Activated naive CD4-positive, alpha-beta T cell treated with anti-CD3 and anti-CD28 coated beads, Interleukin-2, amount 50 U/mL, for 24 hours (primary cell): ENCODE measurements around the gene ANO10.
"Not testable (repeated sequence)": the region's sequence is repeated elsewhere in the genome, so short reads cannot be mapped to it uniquely, and the experiment has no call there.

Experiments
- H3K27ac Mint-ChIP-seq: one replicate; pipeline ENCODE4 v1.8.0; 2021; ENCODE audit warnings: mild to moderate bottlenecking, mixed read lengths
- H3K27me3 Mint-ChIP-seq: one replicate; pipeline ENCODE4 v1.8.0; 2021; ENCODE audit warnings: mixed read lengths
- H3K36me3 Mint-ChIP-seq: one replicate; pipeline ENCODE4 v1.8.0; 2021; ENCODE audit warnings: mixed read lengths
- H3K4me1 Mint-ChIP-seq: one replicate; pipeline ENCODE4 v1.8.0; 2021; ENCODE audit warnings: mixed read lengths
- H3K4me3 Mint-ChIP-seq: one replicate; pipeline ENCODE4 v1.8.0; 2021; ENCODE audit warnings: mild to moderate bottlenecking, mixed read lengths
- H3K9me3 Mint-ChIP-seq: one replicate; pipeline ENCODE4 v1.8.0; 2021; ENCODE audit warnings: mixed read lengths

The ANO10 gene

DNA sequence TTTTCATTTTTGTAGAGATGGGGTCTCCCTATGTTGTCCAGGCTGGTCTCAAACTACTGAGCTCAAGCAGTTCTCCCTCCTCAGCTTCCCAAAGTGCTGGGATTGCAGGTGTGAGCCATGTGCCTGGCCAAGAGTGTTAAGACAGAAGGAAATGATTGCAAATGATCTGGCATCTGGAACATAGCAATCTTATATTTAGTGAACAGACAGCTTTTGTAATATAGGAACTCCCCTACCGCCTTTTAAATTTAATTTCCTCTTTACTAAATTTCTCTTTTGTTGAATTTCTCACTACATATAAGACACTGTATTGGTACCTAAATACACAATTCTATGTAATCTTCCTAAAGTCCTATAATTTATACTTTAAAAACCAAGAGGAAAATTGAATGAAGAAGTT lies 13.1 kb downstream of the ANO10 start:
- Mint-ChIP-seq H3K4me3 (no peak overlapping the region), H3K9me3 (no peaks in the 10 kb centered on the region), H3K36me3 (peaks cover 4% of the 10 kb centered on the region), H3K27me3 (no peaks in the 10 kb centered on the region), H3K27ac (no peak overlapping the region), H3K4me1 (no peaks in the 10 kb centered on the region)

- no peaks in the 10 kb centered on the region for H3K27me3 Mint-ChIP-seq
- H3K4me1 Mint-ChIP-seq = no peaks in the 10 kb centered on the region
- no peak overlapping the region for H3K27ac Mint-ChIP-seq
- H3K36me3 Mint-ChIP-seq = peaks cover 6% of the 10 kb centered on the region
- H3K4me3 Mint-ChIP-seq = no peak overlapping the region
- H3K9me3 Mint-ChIP-seq = no peaks in the 10 kb centered on the region
These were observed 15.5 kb downstream of the ANO10 start for GRCh38 chr3:43606284-43606683.

DNA sequence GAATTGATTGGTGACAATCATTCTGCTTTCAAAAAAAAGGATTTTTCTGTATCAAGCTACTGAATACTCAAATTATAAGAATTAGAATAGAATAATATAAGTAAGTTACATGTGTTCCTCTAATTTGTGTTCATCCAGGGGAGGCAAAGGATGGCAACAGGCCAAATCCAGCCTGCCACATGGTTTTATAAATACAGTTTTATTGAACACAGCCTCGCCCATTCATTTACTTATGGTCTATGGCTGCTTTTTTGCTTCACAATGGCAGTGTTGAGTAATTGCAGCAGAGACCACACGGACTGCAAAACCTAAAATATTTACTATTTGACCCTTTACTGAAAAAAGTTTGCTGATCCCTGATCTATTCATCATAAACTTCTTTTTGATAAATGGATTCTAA lies 21.9 kb downstream of the ANO10 start:
- not testable (repeated sequence) for H3K27ac Mint-ChIP-seq, H3K4me1 Mint-ChIP-seq, H3K27me3 Mint-ChIP-seq, H3K9me3 Mint-ChIP-seq, H3K4me3 Mint-ChIP-seq
- peaks cover 11% of the 10 kb centered on the region for H3K36me3 Mint-ChIP-seq

DNA sequence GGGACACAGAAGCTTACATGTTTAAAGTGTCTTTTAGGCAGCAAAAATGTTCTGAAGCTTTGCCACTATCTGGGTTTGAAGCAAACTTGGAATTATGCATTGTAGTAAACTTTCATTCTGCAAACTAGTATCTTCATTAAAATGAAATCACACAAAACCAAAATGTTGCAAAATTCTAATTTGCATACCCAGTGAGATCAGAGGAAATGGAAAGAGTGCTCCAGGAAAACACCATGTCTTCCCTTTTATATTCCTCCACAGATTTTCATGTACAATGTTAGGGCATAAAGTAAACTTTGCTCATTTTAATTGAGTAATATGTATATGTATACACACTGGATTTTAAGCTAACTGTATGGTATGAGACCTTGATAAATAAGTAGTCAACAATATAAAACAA lies 23.9 kb downstream of the ANO10 start:
- Mint-ChIP-seq H3K4me1 (no peaks in the 10 kb centered on the region), H3K27me3 (no peaks in the 10 kb centered on the region), H3K4me3 (no peak overlapping the region), H3K36me3 (peaks cover 21% of the 10 kb centered on the region), H3K9me3 (no peaks in the 10 kb centered on the region), H3K27ac (no peak overlapping the region)

GRCh38 chr3:43596178-43596577 lies 25.6 kb downstream of the ANO10 start:
- not testable (repeated sequence) for H3K27ac Mint-ChIP-seq, H3K4me3 Mint-ChIP-seq, H3K27me3 Mint-ChIP-seq, H3K9me3 Mint-ChIP-seq, H3K4me1 Mint-ChIP-seq
- peaks cover 30% of the 10 kb centered on the region for H3K36me3 Mint-ChIP-seq

DNA sequence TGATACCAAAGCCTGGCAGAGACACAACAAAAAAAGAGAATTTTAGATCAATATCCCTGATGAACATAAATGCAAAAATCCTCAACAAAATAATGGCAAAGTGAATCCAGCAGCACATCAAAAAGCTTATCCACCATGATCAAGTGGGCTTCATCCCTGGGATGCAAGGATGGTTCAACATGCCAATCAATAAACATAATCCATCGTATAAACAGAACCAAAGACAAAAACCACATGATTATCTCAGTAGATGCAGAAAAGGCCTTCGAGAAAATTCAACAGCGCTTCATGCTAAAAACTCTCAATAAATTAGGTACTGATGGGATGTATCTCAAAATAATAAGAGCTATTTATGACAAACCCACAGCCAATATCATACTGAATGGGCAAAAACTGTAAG lies 26.5 kb downstream of the ANO10 start:
- H3K36me3 Mint-ChIP-seq = peaks cover 36% of the 10 kb centered on the region
- H3K4me1 Mint-ChIP-seq, H3K27ac Mint-ChIP-seq, H3K9me3 Mint-ChIP-seq, H3K27me3 Mint-ChIP-seq, H3K4me3 Mint-ChIP-seq: not testable (repeated sequence)

DNA sequence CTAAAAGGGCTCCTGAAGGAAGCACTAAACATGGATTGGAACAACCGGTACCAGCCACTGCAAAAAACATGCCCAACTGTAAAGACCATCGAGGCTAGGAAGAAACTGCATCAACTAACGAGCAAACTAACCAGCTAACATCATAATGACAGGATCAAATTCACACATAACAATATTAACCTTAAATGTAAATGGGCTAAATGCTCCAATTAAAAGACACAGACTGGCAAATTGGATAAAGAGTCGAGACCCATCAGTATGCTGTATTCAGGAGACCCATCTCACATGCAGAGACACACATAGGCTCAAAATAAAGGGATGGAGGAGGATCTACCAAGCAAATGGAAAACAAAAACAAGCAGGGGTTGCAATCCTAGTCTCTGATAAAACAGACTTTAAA lies 28.2 kb downstream of the ANO10 start:
- H3K4me1 Mint-ChIP-seq, H3K4me3 Mint-ChIP-seq, H3K27ac Mint-ChIP-seq, H3K9me3 Mint-ChIP-seq, H3K27me3 Mint-ChIP-seq: not testable (repeated sequence)
- H3K36me3 Mint-ChIP-seq = peaks cover 38% of the 10 kb centered on the region

DNA sequence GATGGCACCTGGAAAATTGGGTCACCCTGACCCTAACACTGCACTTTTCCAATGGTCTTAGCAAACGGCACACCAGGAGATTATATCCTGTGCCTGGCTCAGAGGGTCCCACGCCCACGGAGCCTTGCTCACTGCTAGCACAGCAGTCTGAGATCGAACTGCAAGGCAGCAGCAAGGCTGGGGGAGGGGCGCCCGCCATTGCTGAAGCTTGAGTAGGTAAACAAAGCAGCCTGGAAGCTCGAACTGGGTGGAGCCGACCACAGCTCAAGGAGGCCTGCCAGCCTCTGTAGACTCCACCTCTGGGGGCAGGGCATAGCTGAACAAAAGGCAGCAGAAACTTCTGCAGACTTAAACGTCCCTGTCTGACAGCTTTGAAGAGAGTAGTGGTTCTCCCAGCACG lies 29.9 kb downstream of the ANO10 start:
- H3K36me3 Mint-ChIP-seq = peaks cover 38% of the 10 kb centered on the region
- not testable (repeated sequence) for H3K27me3 Mint-ChIP-seq, H3K27ac Mint-ChIP-seq, H3K4me3 Mint-ChIP-seq, H3K9me3 Mint-ChIP-seq, H3K4me1 Mint-ChIP-seq

GRCh38 chr3:43587303-43587702 lies 34.5 kb downstream of the ANO10 start:
- Mint-ChIP-seq H3K4me3 (no peak overlapping the region), H3K27ac (no peak overlapping the region), H3K9me3 (no peaks in the 10 kb centered on the region), H3K4me1 (peaks cover 14% of the 10 kb centered on the region), H3K36me3 (peaks cover 13% of the 10 kb centered on the region), H3K27me3 (no peaks in the 10 kb centered on the region)

GRCh38 chr3:43584043-43584826 lies 37.6 kb downstream of the ANO10 start:
- no peak overlapping the region for H3K27ac Mint-ChIP-seq
- H3K27me3 Mint-ChIP-seq = no peaks in the 10 kb centered on the region

GRCh38 chr3:43583481-43583880 lies 38.3 kb downstream of the ANO10 start:
- Mint-ChIP-seq H3K4me3 (no peak overlapping the region), H3K27ac (peak overlapping the region; percentile 12), H3K27me3 (no peaks in the 10 kb centered on the region), H3K36me3 (no peaks in the 10 kb centered on the region), H3K9me3 (no peaks in the 10 kb centered on the region), H3K4me1 (peaks cover 14% of the 10 kb centered on the region)

More at GRCh38 chr3:43584043-43584826, 37.6 kb downstream of the ANO10 start:
- H3K4me1 Mint-ChIP-seq = peaks cover 14% of the 10 kb centered on the region
- no peak overlapping the region for H3K4me3 Mint-ChIP-seq
- H3K36me3 Mint-ChIP-seq = no peaks in the 10 kb centered on the region
- H3K9me3 Mint-ChIP-seq = no peaks in the 10 kb centered on the region

DNA sequence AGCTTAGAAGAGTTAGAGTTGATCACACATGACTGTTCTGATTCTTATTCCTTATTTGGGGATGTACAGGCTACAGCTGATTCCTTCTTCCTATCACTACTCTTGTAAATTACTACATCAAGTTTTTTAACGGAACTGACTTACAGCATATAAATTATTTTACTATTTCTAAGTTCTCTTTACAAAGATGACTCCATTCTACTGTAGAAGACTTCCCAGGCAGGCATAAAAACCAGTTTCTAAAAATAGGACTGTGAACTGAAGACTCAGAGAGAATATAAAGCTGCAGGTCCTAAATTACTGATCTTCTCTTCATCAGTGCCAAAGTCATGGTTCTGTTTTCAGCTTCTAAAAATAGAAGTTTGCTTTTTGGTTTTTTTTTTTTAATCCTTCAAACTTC lies 38.9 kb downstream of the ANO10 start:
- Mint-ChIP-seq H3K36me3 (no peaks in the 10 kb centered on the region), H3K4me3 (no peak overlapping the region), H3K27ac (no peak overlapping the region), H3K9me3 (no peaks in the 10 kb centered on the region), H3K27me3 (no peaks in the 10 kb centered on the region), H3K4me1 (peaks cover 14% of the 10 kb centered on the region)

- Mint-ChIP-seq H3K36me3 (peaks cover 3% of the 10 kb centered on the region), H3K4me1 (peaks cover 14% of the 10 kb centered on the region), H3K27me3 (no peaks in the 10 kb centered on the region), H3K9me3 (no peaks in the 10 kb centered on the region), H3K4me3 (no peak overlapping the region), H3K27ac (no peak overlapping the region)
These were observed 40.5 kb downstream of the ANO10 start for GRCh38 chr3:43581343-43581742.

DNA sequence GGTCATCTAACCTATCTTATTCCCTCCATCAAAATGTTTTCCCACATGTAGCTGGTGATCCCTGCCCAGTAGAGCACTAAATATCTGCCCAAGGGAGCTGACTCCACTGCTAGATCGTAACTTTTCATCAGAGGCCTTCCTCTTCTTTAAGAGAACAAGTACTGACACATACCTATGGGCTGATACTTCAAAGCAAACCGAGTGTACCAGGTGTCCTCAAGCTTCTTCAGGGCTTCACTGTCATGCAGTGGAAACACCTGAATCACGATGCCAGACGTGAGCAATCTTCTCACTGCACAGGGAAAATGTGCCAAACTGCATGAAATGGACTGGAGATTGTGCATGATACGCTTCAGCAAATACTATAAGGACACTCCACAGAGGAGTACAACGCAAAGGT lies 41.6 kb downstream of the ANO10 start:
- H3K9me3 Mint-ChIP-seq = no peaks in the 10 kb centered on the region
- H3K4me3 Mint-ChIP-seq = no peak overlapping the region
- no peaks in the 10 kb centered on the region for H3K27me3 Mint-ChIP-seq
- peaks cover 14% of the 10 kb centered on the region for H3K4me1 Mint-ChIP-seq
- no peak overlapping the region for H3K27ac Mint-ChIP-seq
- H3K36me3 Mint-ChIP-seq = peaks cover 3% of the 10 kb centered on the region

DNA sequence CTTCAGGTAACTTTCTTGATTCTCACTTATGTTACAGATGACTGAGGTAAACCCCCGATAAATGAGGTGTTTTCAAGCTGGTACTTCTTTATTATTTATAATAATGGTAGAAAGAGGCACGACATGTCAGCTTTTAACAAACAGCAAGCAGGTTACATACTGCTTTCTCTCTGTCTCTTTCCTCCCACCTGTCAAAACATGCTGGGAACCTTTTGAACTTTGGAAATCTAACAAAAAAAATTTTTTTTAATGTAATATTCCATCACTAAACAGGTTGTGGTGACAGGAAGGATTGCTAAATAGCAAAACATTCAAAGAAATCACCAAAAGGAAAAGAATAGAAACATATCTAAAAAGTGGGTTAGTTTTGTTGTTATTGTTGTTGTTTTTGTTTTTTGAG lies 48.2 kb downstream of the ANO10 start:
- Mint-ChIP-seq H3K4me1 (no peaks in the 10 kb centered on the region), H3K36me3 (peaks cover 6% of the 10 kb centered on the region), H3K4me3 (no peak overlapping the region), H3K9me3 (no peaks in the 10 kb centered on the region), H3K27ac (no peak overlapping the region), H3K27me3 (no peaks in the 10 kb centered on the region)

DNA sequence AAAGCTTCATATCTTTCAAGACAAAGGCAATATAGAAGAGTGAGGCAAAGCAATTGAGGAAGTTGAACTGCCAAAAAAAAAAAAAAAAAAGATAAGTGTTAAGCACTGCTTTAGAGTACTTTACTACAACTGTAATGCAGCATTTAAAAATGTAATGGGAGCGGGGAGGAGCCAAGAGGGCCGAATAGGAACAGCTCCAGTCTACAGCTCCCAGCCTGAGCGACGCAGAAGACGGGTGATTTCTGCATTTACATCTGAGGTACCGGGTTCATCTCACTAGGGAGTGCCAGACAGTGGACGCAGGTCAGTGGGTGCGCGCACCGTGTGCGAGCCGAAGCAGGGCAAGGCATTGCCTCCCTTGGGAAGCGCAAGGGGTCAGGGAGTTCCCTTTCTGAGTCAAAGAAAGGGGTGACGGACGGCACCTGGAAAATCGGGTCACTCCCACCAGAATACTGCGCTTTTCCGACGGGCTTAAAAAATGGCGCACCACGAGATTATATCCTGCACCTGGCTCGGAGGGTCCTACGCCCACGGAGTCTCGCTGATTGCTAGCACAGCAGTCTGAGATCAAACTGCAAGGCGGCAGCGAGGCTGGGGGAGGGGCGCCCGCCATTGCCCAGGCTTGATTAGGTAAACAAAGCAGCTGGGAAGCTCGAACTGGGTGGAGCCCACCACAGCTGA lies 56.0 kb downstream of the ANO10 start:
- H3K36me3 Mint-ChIP-seq, H3K4me3 Mint-ChIP-seq, H3K27ac Mint-ChIP-seq, H3K4me1 Mint-ChIP-seq, H3K27me3 Mint-ChIP-seq, H3K9me3 Mint-ChIP-seq: not testable (repeated sequence)

- Mint-ChIP-seq H3K4me3 (no peak overlapping the region), H3K27ac (no peak overlapping the region), H3K9me3 (no peaks in the 10 kb centered on the region), H3K4me1 (no peaks in the 10 kb centered on the region), H3K27me3 (no peaks in the 10 kb centered on the region), H3K36me3 (peaks cover 10% of the 10 kb centered on the region)
These were observed 61.9 kb downstream of the ANO10 start for GRCh38 chr3:43559961-43560360.
